ENCODE data around the gene DAAM2. TPM values are rescaled to one million over a fixed set of nuclear protein-coding genes. Genes with fewer than 3 reads are reported as not detected.

DAAM2 gene
- total and polyA plus RNA-seq, 2 of the 8 experiments (the other 6 are each of a cell fraction or from before 2014, with no cell fraction given): 1.5 to 2.9 TPM

- DNase-seq (ENCODE audit: low read depth in 1 of 2, low spot score in 2 of 2): no peak
- CTCF ChIA-PET (ENCODE audit: partially characterized antibody): interaction anchor here (1.2 to 2.5 kb wide), 2 partner anchors 51 to 555 kb away, joined by 3 to 16 read pairs; no protein-coding TSS in a partner anchor
- H4K5ac ChIP-seq (ENCODE audit: insufficient read length, low read depth, low read length): no peak overlapping the region
- no peak overlapping the region for H3K56ac ChIP-seq (replicated peaks; ENCODE audit: insufficient read length, low read depth, low read length)
- peaks cover 0 to 4% (median 1%) of the 10 kb centered on the region in 4 experiments; a peak in 2 of 8 replicates for H3K36me3 ChIP-seq (ENCODE audit: control insufficient read depth in 2 of 4, insufficient read depth in 4 of 4, low read length in 3 of 4)
- no peak overlapping the region for H2AFZ ChIP-seq (ENCODE audit: low read length)
- no peak overlapping the region for H4K8ac ChIP-seq (ENCODE audit: extremely low read depth, insufficient read depth, low read length)
- no peaks in the 10 kb centered on the region; a peak in 1 of 4 replicates for H3K79me2 ChIP-seq (ENCODE audit: control insufficient read depth in 1 of 2, insufficient read depth in 2 of 2, low read length in 2 of 2)
- no peak overlapping the region for H2BK15ac ChIP-seq (ENCODE audit: low read length)
- no peaks in the 10 kb centered on the region for H3K4me1 ChIP-seq (replicated peaks in 1 of 4; ENCODE audit: control insufficient read depth in 3 of 4, insufficient read depth in 4 of 4, low read length in 3 of 4)
- FAIRE-seq: no peak
- no peak overlapping the region for H3K23ac ChIP-seq (ENCODE audit: insufficient read length)
- no peaks in the 10 kb centered on the region for H3K23me2 ChIP-seq (ENCODE audit: low read depth, low read length)
- no peaks in the 10 kb centered on the region for H3K27me3 ChIP-seq (replicated peaks in 1 of 4; ENCODE audit: control insufficient read depth in 3 of 4, extremely low read depth in 1 of 4, insufficient read depth in 3 of 4, low read length in 3 of 4)
- no peak overlapping the region for H2BK20ac ChIP-seq (ENCODE audit: low read length)
- no peak overlapping the region for H3K27ac ChIP-seq (ENCODE audit: low read depth, low read length)
- H3K9ac ChIP-seq (replicated peaks in 1 of 4; ENCODE audit: extremely low read depth in 1 of 4, low read depth in 3 of 4, low read length in 3 of 4): no peak overlapping the region
- POLR2A ChIA-PET (ENCODE audit: partially characterized antibody): no interaction called here
- no peak overlapping the region for H3K4me3 ChIP-seq (ENCODE audit: extremely low read depth in 1 of 4, insufficient read depth in 2 of 4, low read depth in 3 of 4, low read length in 4 of 4)
- H3K18ac ChIP-seq (ENCODE audit: extremely low read depth, low read length): no peak overlapping the region
- H3K4ac ChIP-seq (replicated peaks; ENCODE audit: insufficient read length, low read depth, low read length): no peak overlapping the region
- H3K9me3 ChIP-seq (ENCODE audit: insufficient read depth in 2 of 2, low read depth in 1 of 2, low read length in 1 of 2): no peaks in the 10 kb centered on the region
- H4K20me1 ChIP-seq (replicated peaks in 1 of 2; ENCODE audit: control insufficient read depth in 1 of 2, insufficient read depth in 2 of 2, low read length in 2 of 2): no peaks in the 10 kb centered on the region
- WGBS, 2 experiments (ENCODE audit: extremely low coverage in 1 of 2, insufficient coverage in 1 of 2, insufficient read length in 1 of 2, insufficient replicate concordance in 2 of 2, low coverage in 1 of 2, low lambda C conversion rate in 2 of 2, missing lambda C conversion rate in 1 of 2): 79% methylated on average over 4 of the region's 4 CpGs; no CpG with 5 or more reads in 1 of the 2 experiments
- no peak overlapping the region for H4K91ac ChIP-seq (replicated peaks; ENCODE audit: insufficient read length, low read length)
- H2AK5ac ChIP-seq (ENCODE audit: low read depth, low read length): no peak overlapping the region
- no peak overlapping the region for H2BK5ac ChIP-seq (ENCODE audit: low read depth, low read length)
- TF ChIP-seq CEBPB (IDR thresholded peaks at IDR 0.05; ENCODE audit: low read depth, low read length): no peak
- TF ChIP-seq CHD1 (IDR thresholded peaks at IDR 0.05; ENCODE audit: low read depth, low read length): no peak
- no peak for TF ChIP-seq TCF12 (IDR thresholded peaks at IDR 0.05; ENCODE audit: low read depth, low read length)
- TF ChIP-seq CTBP2 (IDR thresholded peaks at IDR 0.05; ENCODE audit: borderline replicate concordance, insufficient read depth, insufficient read length, low read length): no peak
- TF ChIP-seq SIRT6 (IDR thresholded peaks at IDR 0.05; ENCODE audit: low read length): no peak
- TF ChIP-seq GABPA (IDR thresholded peaks at IDR 0.05; ENCODE audit: borderline replicate concordance, insufficient read depth, low read length): no peak
- no peak overlapping the region for H3K14ac ChIP-seq (ENCODE audit: insufficient read length)
- no peaks in the 10 kb centered on the region for H3K79me1 ChIP-seq (ENCODE audit: low read depth, low read length)
- H3K4me2 ChIP-seq (ENCODE audit: insufficient read depth in 1 of 2, low read depth in 2 of 2, low read length in 2 of 2): no peak overlapping the region
- no peak overlapping the region for H2BK12ac ChIP-seq (ENCODE audit: low read depth, low read length)
- H2BK120ac ChIP-seq (replicated peaks; ENCODE audit: low read depth, low read length): no peak overlapping the region
These were observed 125.2 kb downstream of the DAAM2 start for GRCh38 chr6:39917329-39917728.
